Inflammatory macrophage treated with lipopolysaccharide for 4 hours (primary cell): Measurements from ENCODE around the gene TMEM14A.
A peak's percentile ranks its signal among the peaks of the same experiment; 100 is the strongest.
"Not testable (repeated sequence)": the region's sequence is repeated elsewhere in the genome, so short reads cannot be mapped to it uniquely, and the experiment has no call there.

Experiments used
- DNase-seq: peaks from one replicate; pipeline ENCODE4 v3.0.0-alpha.2; 2020

The TMEM14A gene, protein sequence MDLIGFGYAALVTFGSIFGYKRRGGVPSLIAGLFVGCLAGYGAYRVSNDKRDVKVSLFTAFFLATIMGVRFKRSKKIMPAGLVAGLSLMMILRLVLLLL

DNA sequence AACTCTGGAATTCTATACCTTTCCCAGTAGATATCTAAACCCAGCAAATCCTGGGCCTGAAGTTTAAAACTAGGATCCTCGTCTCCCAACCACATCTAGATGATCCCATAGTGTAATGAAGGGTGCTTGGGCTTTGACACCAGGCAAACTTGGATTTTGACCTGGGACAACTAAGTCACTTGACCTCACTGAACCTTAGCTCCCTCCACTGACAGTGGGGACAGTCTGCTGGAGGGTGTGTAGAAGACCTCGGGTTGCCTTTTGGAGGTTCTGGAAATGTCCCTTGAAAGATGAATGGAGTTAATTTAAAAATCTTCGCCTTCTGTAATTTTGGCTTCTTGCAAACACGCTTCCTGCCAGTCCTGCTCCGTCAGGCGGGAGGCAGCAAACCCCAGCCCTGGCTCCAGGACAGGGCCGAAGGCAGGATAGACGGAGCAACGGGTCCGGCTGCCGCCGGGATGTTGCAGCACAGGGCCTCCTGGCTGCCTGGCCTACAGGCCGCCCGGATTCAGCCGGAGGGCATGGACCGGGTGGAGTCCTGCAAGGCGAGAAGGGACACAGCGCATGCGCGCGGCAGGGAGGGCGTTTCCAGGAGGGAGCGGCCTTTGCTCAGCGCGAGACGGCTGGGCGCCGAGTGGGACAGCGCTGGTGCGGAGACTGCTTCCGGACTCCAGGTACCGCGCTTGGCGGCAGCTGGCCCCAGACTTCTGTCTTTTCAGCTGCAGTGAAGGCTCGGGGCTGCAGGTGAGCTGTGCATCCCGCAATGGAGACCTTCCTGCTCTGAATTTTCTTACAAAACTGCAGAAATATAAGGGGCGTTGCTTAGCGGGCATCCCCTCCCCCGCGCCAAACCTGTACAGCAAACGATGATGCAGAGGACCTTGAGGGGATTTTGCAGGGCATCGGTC is at the start of gene TMEM14A:
Gene TMEM14A, plus strand, starts transcription at position 612 of the 908 bp plus-strand sequence. CDS start 5,990 bp downstream, outside the sequence.
- DNase-seq, result peak; percentile 89

DNA sequence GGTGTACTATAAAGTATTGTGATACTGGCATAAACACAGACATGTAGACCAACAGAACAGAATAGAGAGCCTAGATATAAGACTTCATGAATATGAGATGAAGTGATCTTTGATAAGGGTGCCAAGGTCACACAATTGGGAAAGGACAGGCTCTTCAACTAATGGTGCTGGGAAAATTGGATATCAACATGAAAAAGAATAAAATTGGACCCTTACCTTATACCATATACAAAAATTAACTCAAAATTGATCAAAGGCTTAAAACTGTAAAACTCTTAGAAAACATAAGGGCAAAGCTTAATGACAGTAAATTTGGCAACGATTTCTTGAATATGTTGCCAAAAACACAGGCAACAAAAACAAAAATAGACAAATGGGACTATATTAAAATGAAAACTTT is 49.3 kb upstream of the TMEM14A start:
- no peak for DNase-seq

DNA sequence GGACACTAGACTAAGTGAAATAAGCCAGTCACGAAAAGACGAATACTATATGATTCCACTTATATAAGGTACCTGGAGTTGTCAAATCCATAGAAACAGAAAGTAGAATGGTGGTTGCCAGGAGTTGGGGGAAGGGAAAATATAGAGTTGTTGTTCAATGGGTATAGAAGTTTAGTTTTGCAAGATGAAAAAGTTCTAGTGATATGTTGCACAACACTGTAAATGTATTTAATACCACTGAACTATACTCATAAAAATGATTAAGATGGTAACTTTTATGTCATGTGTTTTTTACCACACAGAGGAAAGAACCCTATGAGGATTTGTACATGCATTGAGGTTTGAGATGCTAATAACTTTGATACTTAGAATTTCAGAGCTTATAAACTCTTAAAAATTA is 48.1 kb upstream of the TMEM14A start:
- DNase-seq, result no peak

DNA sequence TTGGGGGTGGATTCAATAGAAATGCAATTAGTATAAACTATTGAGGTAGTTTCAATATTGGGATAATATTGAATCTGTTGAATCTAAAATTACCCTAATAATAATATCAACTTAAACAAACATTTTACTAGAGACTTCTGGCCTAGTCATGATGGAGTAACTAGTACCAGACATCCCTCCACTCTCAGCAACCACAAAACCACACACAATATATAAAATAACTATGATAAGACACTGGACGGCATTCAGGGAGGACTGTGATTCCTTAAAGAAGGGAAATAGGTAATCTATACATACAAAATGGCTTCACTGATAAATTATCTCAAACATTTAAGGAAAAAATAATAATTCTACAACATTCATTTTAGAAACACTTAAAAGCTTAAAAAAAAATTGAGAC is 38.9 kb upstream of the TMEM14A start:
- DNase-seq, result no peak

DNA sequence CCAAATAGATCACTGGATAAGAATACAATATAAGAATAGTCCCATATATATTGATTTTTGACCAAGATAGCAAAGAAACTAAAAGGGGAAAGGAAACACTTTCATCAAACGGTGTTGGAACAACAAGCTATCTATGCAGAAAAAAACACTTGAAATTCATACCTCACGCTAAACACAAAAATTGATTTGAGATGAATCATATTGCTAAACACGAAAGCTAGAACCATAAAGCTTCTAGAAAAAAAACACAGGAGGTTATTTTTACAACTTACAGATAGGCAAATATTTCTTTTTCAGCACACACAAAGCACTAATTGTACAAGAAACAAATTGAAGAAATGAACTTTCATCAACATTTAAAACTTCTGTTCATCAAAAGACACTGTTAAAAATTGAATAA is 36.7 kb upstream of the TMEM14A start:
- DNase-seq, result no peak

DNA sequence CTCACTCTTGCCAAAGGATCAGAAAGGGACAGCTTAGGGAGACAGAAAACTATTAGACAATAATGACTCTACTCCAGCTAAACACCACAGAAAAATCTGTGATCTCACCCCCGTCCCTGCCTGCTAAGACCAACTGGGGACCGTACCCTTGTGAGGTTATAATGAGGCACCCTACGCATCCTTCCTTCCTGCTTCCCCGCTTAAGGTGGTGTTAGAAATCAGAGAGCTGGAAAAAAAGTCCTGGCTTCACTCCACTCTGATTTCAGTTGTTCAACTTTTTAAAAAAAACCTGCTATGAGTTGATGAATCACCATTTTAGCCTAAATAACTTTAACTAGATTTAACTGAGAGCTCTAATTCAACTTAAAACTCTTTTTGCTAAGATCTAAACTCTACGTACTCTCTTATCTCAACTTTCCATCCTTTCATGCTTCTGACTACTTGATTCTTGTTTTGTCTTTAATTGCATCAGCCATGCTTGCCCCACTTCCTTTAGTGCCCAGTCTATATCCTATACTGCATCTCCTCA is 35.8 kb upstream of the TMEM14A start:
- no peak for DNase-seq

DNA sequence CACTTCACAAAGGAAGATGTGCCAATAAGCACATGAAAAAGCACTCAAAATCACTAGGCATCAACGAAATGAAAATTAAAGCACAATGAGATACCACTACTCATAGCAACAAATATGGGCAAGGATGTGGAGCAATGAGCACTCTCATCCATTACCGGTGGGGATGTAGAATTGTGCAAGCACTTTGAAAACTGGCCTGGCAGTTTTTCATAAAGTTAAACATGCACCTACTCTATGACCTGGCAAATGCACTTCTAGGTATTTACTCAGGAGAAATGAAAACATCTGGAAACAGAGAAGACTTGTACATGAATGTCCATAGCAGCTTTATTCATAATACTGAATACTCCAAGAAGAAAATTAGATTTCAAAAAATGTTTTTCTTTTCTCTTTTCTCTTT is 34.1 kb upstream of the TMEM14A start:
- DNase-seq, result no peak

DNA sequence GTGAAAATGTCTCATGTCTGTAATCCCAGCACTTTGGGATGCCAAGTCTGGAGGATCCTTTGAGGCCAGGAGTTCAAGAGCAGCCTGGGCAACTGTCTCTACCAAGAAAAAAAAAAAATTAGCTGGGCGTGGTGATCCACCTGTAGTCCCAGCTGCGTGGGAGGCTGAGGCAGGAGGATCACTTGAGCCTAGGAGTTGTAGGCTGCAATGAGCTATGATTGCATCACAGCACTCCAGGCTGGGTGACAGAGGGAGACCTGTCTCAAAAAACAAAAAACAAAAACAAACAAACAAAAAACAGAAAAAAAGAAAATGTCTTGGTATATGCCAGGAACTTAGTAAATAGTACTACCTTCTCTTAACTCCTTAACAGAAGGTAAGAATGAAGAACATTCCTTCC is 31.4 kb upstream of the TMEM14A start:
- no peak for DNase-seq

DNA sequence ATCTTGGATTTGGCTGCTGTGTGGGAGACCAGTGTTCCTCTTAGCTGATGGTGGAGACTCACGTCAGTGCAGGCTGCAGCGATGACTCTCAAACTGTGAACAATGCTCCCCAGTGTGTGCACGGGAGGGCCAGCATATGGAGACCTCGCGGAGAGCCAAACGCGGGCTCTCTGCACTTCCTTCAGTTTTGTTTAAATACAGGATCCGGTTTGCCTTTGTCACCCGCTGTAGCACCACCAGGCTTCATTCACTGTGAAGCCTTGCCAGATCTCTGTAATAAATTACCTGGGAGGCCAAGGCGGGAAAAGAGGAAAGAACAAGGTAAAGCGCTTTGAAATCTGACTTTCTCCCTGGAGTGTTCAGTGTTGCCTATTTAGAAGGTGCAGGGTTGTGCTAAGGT is 30.7 kb upstream of the TMEM14A start:
- peak; percentile 21 for DNase-seq

DNA sequence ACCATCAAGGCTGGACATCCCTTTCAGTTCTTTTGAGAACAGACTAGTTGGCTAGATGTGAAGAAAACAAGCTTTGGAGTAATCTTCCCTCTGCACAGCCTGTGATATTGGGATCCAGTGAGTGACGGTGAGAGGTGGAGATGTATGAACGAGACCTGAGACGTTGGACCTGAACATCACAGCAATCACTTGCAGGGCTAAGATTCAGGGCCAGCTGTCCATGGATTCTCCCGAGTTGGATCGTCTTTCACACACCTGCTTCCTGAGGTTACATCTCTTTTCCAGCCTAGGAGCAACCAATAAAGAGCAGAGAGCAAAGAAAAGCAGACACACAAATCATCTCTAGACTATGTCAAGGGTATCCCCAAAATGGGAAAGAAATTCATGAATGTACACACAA is 30.0 kb upstream of the TMEM14A start:
- DNase-seq, result no peak

DNA sequence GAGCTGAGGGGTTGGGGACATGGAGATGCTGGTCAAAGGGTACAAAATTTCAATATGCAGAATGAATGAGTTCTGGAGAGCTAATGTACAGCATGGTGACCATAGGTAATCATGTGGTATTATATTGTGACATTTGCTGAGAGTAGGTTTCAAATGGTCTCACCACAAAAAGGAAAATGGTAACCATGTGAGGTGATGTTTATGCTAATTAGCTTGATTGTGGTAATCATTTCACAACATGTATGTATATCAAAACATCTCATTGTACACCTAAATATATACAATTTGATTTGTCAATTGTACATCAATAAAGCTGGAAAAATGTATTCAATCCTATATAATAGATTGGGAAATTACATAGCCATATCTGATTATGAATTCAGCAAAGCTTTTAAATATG is 29.5 kb upstream of the TMEM14A start:
- peak; percentile 22 for DNase-seq

DNA sequence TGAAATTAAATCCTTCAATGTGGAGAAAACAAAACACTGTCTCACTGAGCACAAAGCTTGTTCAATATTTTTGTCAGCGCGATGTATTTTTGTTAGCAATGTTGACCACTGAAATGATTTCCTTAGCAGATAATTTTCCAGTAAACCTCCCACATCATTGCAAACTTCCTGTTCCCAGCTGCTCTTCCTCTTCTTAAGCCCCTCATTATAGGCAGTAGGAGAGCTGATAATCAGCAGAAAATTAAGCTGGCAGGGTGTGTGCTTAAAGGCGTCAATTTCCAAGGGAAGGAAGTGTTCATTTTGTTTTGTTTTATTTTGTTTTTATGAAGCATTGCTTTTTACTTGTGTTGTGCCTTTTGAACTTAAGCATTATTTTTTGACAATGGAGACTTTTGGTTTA is 29.1 kb upstream of the TMEM14A start:
- DNase-seq, result peak; percentile 57

DNA sequence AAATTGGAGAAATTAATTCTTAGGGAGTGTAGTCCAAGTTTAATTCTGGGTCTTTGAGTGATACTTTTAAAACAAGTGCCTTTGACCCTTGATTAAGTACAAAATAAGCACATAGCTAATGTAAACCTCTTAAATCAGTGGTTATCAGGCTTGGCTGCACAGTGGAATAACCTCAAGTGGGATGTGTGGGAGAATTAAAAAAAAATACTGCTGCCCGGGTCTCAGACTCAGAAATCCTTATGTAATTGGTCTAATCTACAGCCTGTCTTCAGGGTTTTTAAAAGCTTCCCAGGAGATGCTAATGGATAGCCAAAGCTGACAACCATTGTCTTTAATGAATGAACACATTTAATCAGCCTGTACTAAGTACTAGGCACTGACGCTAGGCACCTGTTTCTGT is 28.5 kb upstream of the TMEM14A start:
- DNase-seq, result no peak

DNA sequence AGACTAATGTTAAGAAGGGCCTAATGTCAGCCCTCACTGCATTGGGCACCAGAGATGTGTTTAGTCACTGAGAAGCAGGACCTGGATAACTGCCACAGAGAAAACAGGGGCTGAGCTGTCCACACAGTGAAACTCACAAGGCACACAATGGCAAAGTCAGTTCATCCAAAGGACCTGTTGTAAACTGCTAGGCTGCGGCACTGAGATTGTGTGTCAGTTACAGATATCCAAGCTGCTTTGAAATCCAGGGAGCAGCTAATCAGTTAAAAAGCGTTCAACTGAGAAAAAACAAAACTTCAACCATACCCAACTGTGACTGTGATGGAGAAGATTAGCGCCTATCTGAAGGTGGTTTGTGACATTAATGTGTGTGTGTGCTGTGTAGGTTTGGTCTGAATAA is 27.8 kb upstream of the TMEM14A start:
- DNase-seq, result no peak

DNA sequence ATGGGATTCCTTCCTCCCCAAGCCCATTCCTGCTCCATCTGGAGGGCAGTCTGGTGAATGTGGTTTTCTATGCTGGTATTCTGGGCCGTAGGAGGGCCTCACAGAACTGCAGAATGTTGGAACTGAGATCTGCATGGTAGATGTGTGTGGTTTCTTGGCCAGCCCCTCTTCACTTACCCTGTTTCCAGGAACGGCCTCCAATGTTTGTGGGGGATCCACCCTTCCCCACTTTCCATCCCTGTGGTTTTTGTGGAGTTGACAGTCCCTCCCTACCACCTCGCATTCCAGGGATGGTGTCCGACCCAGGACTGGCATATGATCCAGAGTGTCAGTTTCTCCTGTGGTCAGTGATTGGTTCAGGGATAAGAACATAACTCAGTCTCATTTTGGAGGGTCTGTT is 26.7 kb upstream of the TMEM14A start:
- DNase-seq, result no peak

DNA sequence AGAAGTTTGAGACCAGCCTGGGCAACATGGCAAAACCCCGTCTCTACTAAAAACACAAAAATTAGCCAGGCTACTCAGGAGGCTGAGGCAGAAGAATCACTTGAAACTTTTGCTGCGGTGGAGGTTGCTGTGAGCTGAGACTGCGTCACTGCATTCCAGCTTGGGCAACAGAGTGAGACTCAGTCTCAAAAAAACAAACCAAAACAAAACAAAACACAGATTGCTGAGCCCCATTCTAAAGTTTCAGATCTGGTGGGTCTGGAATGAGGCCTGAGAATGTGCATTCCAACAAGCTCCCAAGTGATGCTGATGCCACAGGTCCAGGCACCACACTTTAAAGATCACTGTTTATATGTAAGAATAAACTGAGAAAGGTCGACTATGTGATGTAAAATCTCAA is 24.9 kb upstream of the TMEM14A start:
- no peak for DNase-seq

DNA sequence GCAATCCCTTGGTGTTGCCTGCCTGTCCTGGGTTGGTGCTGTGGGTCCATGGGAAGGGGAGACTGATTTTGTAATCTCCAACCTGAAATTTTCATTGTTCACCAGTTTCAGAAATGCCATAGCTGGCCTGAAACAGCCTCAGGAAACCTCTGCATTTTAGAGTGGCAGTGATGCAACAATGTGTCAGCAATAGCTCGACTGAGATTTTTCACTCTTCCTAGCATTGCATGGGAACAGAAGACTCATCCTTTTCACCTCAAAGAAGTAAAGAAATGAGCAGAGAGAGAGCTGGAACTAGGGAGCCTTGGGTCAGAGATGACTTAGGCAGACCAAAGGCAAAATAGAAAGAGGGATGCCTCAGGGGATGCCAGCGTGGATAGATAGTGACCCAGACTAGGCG is 23.7 kb upstream of the TMEM14A start:
- peak; percentile 22 for DNase-seq

DNA sequence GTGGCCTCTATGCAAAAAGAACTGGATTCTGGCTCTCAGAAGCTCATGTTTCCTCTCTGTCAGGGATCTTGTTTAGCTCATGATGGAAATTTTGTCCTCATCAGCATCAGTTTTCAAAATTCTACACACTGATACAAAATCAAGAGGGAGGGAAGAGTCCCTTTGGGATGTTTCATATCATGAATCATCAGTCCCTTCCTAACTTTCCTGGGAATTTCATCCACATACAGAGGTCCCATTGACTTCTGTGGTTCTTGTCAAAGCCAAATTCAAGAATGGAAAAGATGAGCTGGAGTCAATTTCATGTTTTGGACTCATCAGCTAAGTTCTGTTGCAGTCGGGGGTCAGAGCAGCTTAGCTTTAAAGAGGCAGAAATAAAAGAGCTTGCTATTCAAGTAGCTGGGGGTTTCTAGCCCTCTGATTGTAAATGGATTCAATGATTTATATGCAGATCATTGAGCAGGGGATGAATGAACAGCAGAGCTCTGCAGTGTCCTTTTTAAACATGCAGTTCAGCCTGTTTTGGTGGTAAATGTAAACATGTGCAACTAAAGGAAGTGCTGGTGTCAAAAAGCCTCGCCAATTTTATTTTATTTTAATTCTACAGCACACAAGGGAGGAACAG is 21.3 kb upstream of the TMEM14A start:
- DNase-seq, result no peak

DNA sequence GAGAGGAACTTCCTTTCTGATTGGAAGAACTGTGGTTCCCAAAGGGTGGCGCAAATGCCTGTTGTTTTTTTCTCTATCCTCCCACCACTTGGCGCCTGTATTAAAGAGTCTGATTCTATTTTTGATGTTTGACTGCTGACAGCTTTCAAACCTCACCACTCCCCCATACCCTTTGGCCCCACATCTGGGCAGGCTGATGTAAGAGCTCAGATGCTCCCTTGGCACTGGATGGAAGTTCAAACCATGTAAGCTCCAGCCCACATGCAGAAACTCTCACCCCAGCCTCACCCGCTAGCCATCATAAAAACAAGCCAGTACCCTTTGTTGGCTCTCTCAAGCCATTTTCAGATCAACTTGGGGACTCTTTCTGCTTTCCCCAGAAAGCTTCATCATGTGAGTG is 20.0 kb upstream of the TMEM14A start:
- peak; percentile 30 for DNase-seq

DNA sequence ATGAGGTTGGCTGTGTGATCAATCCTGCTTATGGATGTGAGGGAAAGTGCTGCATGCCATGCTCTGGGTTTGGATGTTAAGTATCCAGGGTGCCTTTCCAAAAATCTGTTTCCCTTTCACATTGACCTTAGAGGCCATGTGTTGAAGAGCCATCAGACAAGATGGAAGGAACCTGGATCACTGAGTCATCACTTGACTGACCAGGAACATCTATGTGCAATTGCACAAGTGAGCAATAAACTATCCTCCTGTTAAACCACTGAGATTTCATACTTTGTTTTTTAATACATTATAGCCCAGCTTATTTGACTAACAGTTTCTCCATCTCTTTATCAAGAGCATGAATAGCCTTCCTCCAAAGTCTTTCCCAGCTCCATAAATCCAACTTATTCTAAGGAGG is 17.8 kb upstream of the TMEM14A start:
- no peak for DNase-seq

DNA sequence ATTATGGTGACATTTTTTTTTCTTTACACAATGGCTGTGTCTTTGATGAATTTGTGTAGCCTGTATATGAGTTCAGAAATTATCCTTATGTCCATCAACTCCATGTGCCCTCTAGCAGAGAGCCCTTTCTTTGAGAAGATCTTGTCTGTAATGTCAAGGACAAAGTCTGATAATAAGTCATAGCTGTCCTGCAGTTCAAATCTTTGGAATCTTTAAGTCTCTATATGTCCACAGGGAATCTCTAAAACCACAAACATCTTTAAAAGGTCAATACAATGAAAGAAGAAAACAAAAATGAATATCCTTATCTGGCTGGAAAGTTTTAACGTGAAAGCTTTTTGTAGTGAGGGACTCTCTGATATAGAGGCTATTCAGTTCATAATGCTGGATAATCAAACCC is 16.9 kb upstream of the TMEM14A start:
- no peak for DNase-seq

DNA sequence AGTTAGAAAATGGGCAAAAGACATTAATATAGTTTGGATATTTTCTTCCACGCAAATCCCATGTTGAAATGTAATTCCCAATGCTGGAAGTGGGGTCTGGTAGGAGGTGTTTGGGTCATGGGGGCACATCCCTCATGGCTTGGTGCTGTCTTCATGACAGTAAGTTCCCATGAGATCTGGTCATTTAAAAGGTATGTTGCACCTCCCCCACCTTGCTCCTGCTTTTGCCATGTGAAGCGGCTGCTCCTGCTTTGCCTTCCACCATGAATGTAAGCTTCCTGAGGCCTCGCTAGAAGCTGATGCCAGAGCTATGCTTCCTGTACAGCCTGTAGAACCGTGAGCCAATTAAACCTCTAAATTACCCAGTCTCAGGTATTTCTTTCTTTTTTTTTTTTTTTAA is 16.3 kb upstream of the TMEM14A start:
- no peak for DNase-seq

DNA sequence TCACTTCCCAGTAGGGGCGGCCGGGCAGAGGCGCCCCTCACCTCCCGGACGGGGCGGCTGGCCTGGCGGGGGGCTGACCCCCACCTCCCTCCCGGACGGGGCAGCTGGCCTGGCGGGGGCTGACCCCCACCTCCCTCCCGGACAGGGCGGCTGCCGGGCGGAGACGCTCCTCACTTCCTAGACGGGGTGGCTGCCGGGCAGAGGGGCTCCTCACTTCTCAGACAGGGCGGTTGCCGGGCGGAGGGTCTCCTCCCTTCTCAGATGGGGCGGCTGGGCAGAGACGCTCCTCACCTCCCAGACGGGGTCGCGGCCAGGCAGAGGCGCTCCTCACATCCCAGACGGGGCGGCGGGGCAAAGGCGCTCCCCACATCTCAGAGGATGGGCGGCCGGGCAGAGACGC is 15.0 kb upstream of the TMEM14A start:
- not testable (repeated sequence) for DNase-seq

DNA sequence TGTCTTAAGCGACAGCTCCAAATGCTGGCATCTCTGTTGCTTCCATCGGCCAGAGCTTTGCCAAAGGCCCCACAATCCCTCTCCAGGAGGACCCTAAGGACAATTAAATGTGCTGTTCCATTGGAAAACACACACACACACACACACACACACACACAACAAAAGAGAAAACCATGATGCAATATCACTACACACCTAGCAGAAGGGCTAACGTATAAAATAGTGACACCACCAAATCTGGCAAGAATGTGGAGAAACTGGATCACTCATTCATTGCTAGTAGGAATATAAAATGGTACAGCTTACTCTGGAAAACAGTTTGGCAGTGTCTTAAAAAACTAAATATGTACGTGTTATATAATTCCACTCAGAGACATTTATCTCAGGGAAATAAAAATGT is 13.0 kb upstream of the TMEM14A start:
- DNase-seq, result no peak
